ENCODE measurements around the gene REEP1.
A peak's percentile ranks its signal among the peaks of the same experiment; 100 is the strongest.

REEP1 gene

DNA sequence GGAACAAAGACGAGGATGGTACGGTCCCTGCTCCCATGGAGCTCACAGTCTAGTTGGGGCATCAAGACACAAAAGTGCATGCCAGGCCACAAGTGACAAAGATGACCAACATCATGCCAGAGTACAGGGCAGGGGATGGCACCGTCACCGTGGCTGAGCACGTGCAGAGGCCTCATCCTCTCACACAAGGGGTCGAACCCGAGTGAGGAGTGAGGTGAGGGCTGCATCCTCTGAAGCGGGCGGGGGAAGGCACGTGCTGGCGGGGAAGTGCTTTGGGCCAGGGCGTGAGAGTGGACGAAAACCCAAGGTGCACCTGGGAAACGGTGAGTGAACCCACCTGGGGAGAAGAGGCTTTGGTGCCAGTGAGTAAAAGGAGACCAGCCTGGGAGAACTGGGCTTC lies 97.2 kb downstream of the REEP1 start:
- Histone ChIP-seq H3K27ac (no peak overlapping the region), H3K4me3 (no peak overlapping the region)
- DNase-seq (ENCODE audit: low spot score) = no peak
- no peak for TF ChIP-seq CTCF (IDR thresholded peaks at IDR 0.05)

GRCh38 chr2:86239745-86240144 lies 97.7 kb downstream of the REEP1 start:
- DNase-seq (ENCODE audit: low spot score) = no peak
- no peak overlapping the region for H3K27ac ChIP-seq
- TF ChIP-seq CTCF (IDR thresholded peaks at IDR 0.05) = no peak
- no peak overlapping the region for H3K4me3 ChIP-seq

DNA sequence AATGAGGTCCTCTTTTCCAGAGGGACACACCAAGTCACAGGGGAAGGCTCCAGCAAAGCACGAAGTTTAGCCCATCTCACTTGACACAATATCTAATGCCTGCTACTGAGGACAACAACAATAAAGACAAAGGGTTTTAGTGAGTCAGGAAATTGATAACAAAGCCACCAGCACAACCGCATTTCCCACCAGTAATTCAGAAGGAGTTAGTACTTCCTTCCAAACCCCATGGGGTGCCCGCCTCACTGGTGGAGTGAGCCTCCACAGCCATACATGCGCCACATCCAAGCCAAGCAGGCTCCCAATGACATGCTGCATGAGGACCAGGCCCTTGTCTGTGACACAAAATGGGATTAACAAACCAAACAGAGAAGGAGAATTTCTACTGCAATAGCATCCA lies 98.1 kb downstream of the REEP1 start:
- Histone ChIP-seq H3K27ac (no peak overlapping the region), H3K4me3 (no peak overlapping the region)
- no peak for DNase-seq (ENCODE audit: low spot score)
- no peak for TF ChIP-seq CTCF (IDR thresholded peaks at IDR 0.05)

DNA sequence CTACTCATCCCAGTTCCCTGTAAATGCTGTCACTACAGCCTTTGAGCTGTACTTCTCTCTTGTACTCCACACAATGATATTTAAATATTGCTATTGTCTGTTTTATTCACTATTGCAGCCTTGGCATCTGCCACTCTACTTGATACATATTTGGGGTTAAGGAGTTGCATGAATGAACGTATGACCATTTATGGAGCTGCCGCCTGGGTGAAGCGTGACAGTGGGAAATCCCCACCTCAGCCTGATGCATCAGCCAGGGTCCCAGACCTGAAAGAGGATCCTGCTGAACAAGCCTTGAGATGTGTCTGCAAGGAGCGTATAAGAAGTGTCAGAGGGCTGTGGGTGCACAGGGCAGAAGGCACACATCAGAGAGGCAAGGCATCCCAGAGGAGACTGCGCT lies 99.1 kb downstream of the REEP1 start:
- DNase-seq (ENCODE audit: low spot score) = no peak
- TF ChIP-seq CTCF (IDR thresholded peaks at IDR 0.05) = no peak
- H3K27ac ChIP-seq = no peak overlapping the region
- H3K4me3 ChIP-seq = no peak overlapping the region

- DNase-seq (ENCODE audit: low spot score) = no peak
- H3K27ac ChIP-seq = no peak overlapping the region
- H3K4me3 ChIP-seq = no peak overlapping the region
- no peak for TF ChIP-seq CTCF (IDR thresholded peaks at IDR 0.05)
These were observed 100.3 kb downstream of the REEP1 start for GRCh38 chr2:86237172-86237571.

DNA sequence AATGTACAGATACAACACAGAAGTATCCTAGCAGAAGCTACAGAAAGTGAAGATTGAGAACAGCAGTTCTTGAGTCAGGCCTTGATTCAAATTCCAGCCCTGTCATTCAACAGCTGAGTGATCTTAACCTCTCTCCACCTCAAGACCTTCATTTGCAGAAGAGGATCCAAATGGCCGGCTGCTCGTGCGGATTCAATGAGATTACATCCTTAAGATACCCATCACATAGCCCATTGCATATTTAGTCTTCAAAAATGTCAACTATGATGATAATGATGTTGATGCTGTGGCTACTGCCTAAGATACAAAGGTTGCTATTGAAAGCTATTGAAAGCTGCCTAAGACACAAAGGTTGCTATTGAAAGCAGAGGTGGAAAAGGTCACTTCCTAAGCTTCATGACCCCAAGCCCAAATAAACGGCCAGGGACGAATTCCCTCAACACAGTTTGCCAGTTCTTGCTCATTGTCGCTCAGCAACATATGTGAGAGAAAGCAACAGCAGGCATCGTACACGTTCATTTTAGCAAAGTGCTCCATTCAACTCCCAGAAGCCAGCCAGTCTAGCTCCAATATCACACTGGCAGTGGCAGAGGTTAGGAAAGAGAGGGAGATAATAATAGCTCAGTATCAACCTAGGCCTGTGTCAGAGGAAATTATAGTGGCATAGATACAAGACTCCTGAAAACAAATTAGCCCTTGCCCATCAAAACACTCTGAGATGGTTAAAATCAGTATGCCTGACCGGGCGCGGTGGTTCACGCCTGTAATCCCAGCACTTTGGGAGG lies 102.0 kb downstream of the REEP1 start:
- no peak for TF ChIP-seq CTCF (IDR thresholded peaks at IDR 0.05)
- Histone ChIP-seq H3K27ac (peak overlapping the region in 1 of 2 donors; percentile 0), H3K4me3 (no peak overlapping the region)
- DNase-seq (ENCODE audit: low spot score) = no peak

GRCh38 chr2:86234563-86235131 lies 102.8 kb downstream of the REEP1 start:
- Histone ChIP-seq H3K27ac (peak overlapping the region; percentile 1 to 51), H3K4me3 (no peak overlapping the region)
- no peak for TF ChIP-seq CTCF (IDR thresholded peaks at IDR 0.05)
- DNase-seq (ENCODE audit: low spot score) = no peak

Data from coronary artery (tissue), 2 donors.